HepG2 (cell line): ENCODE measurements around the gene SPDYE16. TPM values are rescaled to one million over a fixed set of nuclear protein-coding genes. Genes with fewer than 3 reads are reported as not detected.

ENCODE experiments used
- ARNTL ChIP-seq: sonication (generic); formaldehyde crosslinking; IDR thresholded peaks from 2 replicates; pipeline ENCODE4 v1.4.0; 2020; ENCODE audit warnings: mild to moderate bottlenecking, missing genetic modification reagents
- BORCS8-MEF2B ChIP-seq: sonication (generic); formaldehyde crosslinking; IDR thresholded peaks from 2 replicates; pipeline ENCODE4 v1.8.0; 2022; ENCODE audit warnings: mild to moderate bottlenecking, missing genetic modification reagents
- DRAP1 ChIP-seq: IDR thresholded peaks from 2 replicates; pipeline ENCODE4 v1.6.1; 2016; ENCODE audit warnings: missing genetic modification reagents, missing compliant biosample characterization
- EEA1 ChIP-seq: sonication (generic); formaldehyde crosslinking; IDR thresholded peaks from 2 replicates; pipeline ENCODE4 v1.5.1; 2020; ENCODE audit warnings: mild to moderate bottlenecking, missing genetic modification reagents, borderline replicate concordance
- ESRRA ChIP-seq: sonication (generic); formaldehyde crosslinking; IDR thresholded peaks from 2 replicates; pipeline ENCODE4 v1.5.1; 2020; ENCODE audit warnings: mild to moderate bottlenecking, low read depth, missing genetic modification reagents
- GATAD1 ChIP-seq: IDR thresholded peaks from 2 replicates; pipeline ENCODE4 v1.6.1; 2016; ENCODE audit warnings: missing genetic modification reagents, missing compliant biosample characterization
- KLF15 ChIP-seq: sonication (generic); formaldehyde crosslinking; IDR thresholded peaks from 2 replicates; pipeline ENCODE4 v1.8.1; 2023; ENCODE audit warnings: borderline replicate concordance, mild to moderate bottlenecking, inconsistent platforms, missing genetic modification reagents, mixed read lengths
- KLF9 ChIP-seq: IDR thresholded peaks from 2 replicates; pipeline ENCODE4 v1.6.1; 2016; ENCODE audit warnings: low read depth
- KMT2B ChIP-seq: IDR thresholded peaks from 2 replicates; pipeline ENCODE4 v1.6.1; 2016; ENCODE audit warnings: missing genetic modification reagents, missing compliant biosample characterization
- MED1 ChIP-seq: sonication (generic); formaldehyde crosslinking; IDR thresholded peaks from 2 replicates; pipeline ENCODE4 v1.4.0; 2020; ENCODE audit warnings: missing genetic modification reagents
- MEIS1 ChIP-seq: sonication (generic); formaldehyde crosslinking; IDR thresholded peaks from 2 replicates; pipeline ENCODE4 v1.9.0; 2021; ENCODE audit warnings: mild to moderate bottlenecking, missing genetic modification reagents, moderate library complexity, borderline replicate concordance
- MEIS2 ChIP-seq: sonication (generic); formaldehyde crosslinking; IDR thresholded peaks from 2 replicates; pipeline ENCODE4 v1.9.0; 2021; ENCODE audit warnings: mild to moderate bottlenecking, missing genetic modification reagents
- NR2C2 ChIP-seq: sonication (generic); formaldehyde crosslinking; IDR thresholded peaks from 2 replicates; pipeline ENCODE4 v1.4.0; 2020; ENCODE audit warnings: missing genetic modification reagents, mild to moderate bottlenecking, moderate library complexity, borderline replicate concordance
- PHF21A ChIP-seq: sonication (generic); formaldehyde crosslinking; IDR thresholded peaks from 2 replicates; pipeline ENCODE4 v1.5.0; 2020; ENCODE audit warnings: mild to moderate bottlenecking, missing genetic modification reagents
- POGZ ChIP-seq: sonication (generic); formaldehyde crosslinking; IDR thresholded peaks from 2 replicates; pipeline ENCODE4 v1.4.0; 2020; ENCODE audit warnings: mild to moderate bottlenecking, missing genetic modification reagents
- RELA ChIP-seq: sonication (generic); formaldehyde crosslinking; IDR thresholded peaks from 2 replicates; pipeline ENCODE4 v1.4.0; 2020; ENCODE audit warnings: missing genetic modification reagents
- TOPORS ChIP-seq: sonication (generic); formaldehyde crosslinking; IDR thresholded peaks from 2 replicates; pipeline ENCODE4 v1.8.0; 2023; ENCODE audit warnings: mild to moderate bottlenecking, missing genetic modification reagents
- TSC22D2 ChIP-seq: sonication (generic); formaldehyde crosslinking; IDR thresholded peaks from 2 replicates; pipeline ENCODE4 v1.5.1; 2020; ENCODE audit warnings: missing genetic modification reagents, mild to moderate bottlenecking, borderline replicate concordance
- ZNF124 ChIP-seq: sonication (generic); formaldehyde crosslinking; IDR thresholded peaks from 2 replicates; pipeline ENCODE4 v1.4.0; 2020; ENCODE audit warnings: missing genetic modification reagents
- ZNF556 ChIP-seq: sonication (generic); formaldehyde crosslinking; IDR thresholded peaks from 2 replicates; pipeline ENCODE4 v1.4.0; 2020; ENCODE audit warnings: mild to moderate bottlenecking, missing genetic modification reagents, borderline replicate concordance
- ZNF572 ChIP-seq: sonication (generic); formaldehyde crosslinking; IDR thresholded peaks from 2 replicates; pipeline ENCODE4 v1.5.1; 2020; ENCODE audit warnings: mild to moderate bottlenecking, missing genetic modification reagents
- ZNF652 ChIP-seq: IDR thresholded peaks from 2 replicates; pipeline ENCODE4 v1.6.1; 2016; ENCODE audit warnings: low read depth, borderline replicate concordance
- ZNF704 ChIP-seq: sonication (generic); formaldehyde crosslinking; IDR thresholded peaks from 2 replicates; pipeline ENCODE4 v1.8.1; 2023; ENCODE audit warnings: mild to moderate bottlenecking, inconsistent platforms, moderate library complexity, missing genetic modification reagents, borderline replicate concordance
- ZSCAN20 ChIP-seq: sonication (generic); formaldehyde crosslinking; IDR thresholded peaks from 2 replicates; pipeline ENCODE4 v1.4.0; 2020; ENCODE audit warnings: missing genetic modification reagents, mild to moderate bottlenecking, borderline replicate concordance
- polyA plus RNA-seq, 8 experiments: library from polyadenylated mRNA; depleted of rRNA in 3 of 8; stranded (reverse) in 7 of 8; unstranded in 1 of 8; fragments of >200 nt; fragmentation: Illumina TruSeq in 4 of 8; extraction: Trizol in 4 of 8; gene quantifications; 2 replicates each; pipeline versions ENCODE4 v1.2.1 to v1.2.3, GENCODE V29; 2011 to 2016; ENCODE audit warnings: low read depth in 4 of 8, missing spikeins in 1 of 8, mixed read lengths in 1 of 8; ENCODE audit not compliant: insufficient read depth in 1 of 8
- total RNA-seq, 5 experiments: library from RNA; depleted of rRNA; stranded (reverse); fragments of >200 nt; fragmentation: Illumina TruSeq; extraction: Trizol; gene quantifications; 2 replicates each; pipeline ENCODE4 v1.2.3, GENCODE V29; 2016; ENCODE audit warnings: low read depth in 1 of 5
- TF ChIP-seq, protein P1 (sequence below): IDR thresholded peaks from 2 replicates; pipeline ENCODE4 v1.6.1; 2016; ENCODE audit warnings: low read depth, borderline replicate concordance
- TF ChIP-seq, protein P2 (sequence below): sonication (generic); formaldehyde crosslinking; IDR thresholded peaks from 2 replicates; pipeline ENCODE4 v1.5.1; 2020; ENCODE audit warnings: missing genetic modification reagents, mild to moderate bottlenecking, borderline replicate concordance

Gene SPDYE16
- total and polyA plus RNA-seq, 2 of the 13 experiments (the other 11 are each of a cell fraction or from before 2014, with no cell fraction given): 0.11 TPM; not detected in 1

DNA sequence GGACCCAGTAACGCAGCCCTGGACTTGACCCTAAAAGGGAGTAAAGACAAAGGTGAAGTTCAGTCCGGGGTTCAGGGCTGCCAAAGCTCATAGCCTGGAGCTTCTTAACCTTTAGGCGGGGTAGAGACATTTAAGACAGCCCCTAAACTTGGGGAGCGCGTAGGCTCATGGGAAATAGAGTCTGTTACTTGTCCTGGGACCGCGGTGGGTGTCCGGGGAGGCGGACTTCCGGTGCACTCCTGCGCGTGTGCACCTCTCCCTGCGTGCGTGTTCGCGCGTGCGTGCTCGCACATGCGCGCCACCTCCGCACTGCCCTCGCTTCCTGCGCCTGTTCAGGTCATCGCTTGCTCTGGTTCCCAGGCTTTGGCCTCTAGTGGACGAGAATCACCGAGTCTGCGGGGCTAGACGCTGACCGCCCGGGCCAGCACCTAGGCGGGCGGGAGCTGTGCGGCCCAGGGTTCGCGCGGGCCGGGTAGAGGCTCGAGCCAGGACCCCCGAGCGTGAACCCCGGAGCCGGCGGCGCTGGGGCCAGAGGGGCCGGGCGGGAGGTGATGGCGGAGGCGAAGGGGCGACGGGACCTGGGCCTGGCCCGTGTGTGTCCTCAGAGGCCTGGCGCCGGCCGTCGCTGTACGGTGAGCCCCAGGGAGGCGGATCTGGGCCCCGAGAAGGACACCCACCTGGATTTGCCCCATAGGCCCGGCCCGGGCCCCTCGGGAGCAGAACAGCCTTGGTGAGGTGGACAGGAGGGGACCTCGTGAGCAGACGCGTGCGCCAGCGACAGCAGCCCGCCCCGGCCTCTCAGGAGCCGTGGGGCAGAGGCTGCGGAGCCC is 6.1 kb upstream of the SPDYE16 start (continued):
- TF ChIP-seq, protein P1, sequence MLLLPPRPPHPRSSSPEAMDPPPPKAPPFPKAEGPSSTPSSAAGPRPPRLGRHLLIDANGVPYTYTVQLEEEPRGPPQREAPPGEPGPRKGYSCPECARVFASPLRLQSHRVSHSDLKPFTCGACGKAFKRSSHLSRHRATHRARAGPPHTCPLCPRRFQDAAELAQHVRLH: peak; percentile 56; the same call in 1 of the 2 replicates
- peak; percentile 16; the same call in 1 of the 2 replicates for TF ChIP-seq KLF9 (CRISPR knock-in tag)
- TF ChIP-seq ZNF572 (CRISPR knock-in tag): 0 out of 2 replicates have a peak, but pooled peaks have one; percentile 13
- peak; percentile 72 for TF ChIP-seq DRAP1 (CRISPR knock-in tag)
- peak; percentile 78 for TF ChIP-seq GATAD1 (CRISPR knock-in tag)
- TF ChIP-seq ZNF556 (CRISPR knock-in tag): peak; percentile 76
- peak; percentile 53; the same call in 1 of the 2 replicates for TF ChIP-seq ESRRA
- TF ChIP-seq POGZ (CRISPR knock-in tag): peak; percentile 54
- TF ChIP-seq, protein P2, sequence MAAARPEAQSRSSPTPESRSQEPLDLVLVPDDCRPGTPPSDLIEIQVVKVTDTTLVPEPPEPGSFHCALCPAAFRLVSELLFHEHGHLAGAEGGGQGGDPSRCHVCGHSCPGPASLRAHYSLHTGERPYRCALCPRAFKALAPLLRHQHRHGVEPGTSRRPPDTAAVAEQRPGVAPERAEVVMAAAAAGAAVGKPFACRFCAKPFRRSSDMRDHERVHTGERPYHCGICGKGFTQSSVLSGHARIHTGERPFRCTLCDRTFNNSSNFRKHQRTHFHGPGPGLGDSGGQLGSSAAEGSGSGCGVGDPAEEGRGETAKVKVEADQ (CRISPR knock-in tag): peak; percentile 55
- TF ChIP-seq BORCS8-MEF2B (CRISPR knock-in tag): peak; percentile 78; the same call in 1 of the 2 replicates
- peak; percentile 86 for TF ChIP-seq NR2C2 (CRISPR knock-in tag)
- TF ChIP-seq KLF15: 0 out of 2 replicates have a peak, but pooled peaks have one; percentile 49
- peak; percentile 80; the same call in 1 of the 2 replicates for TF ChIP-seq TSC22D2 (CRISPR knock-in tag)
- TF ChIP-seq MEIS1: peak; percentile 59; the same call in 1 of the 2 replicates
- TF ChIP-seq PHF21A (CRISPR knock-in tag): peak; percentile 82
- TF ChIP-seq ZNF704 (CRISPR knock-in tag): peak; percentile 86; the same call in 1 of the 2 replicates
- peak; percentile 86; the same call in 1 of the 2 replicates for TF ChIP-seq EEA1
- TF ChIP-seq MED1 (CRISPR knock-in tag): peak; percentile 38; the same call in 1 of the 2 replicates
- peak; percentile 44; the same call in 1 of the 2 replicates for TF ChIP-seq MEIS2 (CRISPR knock-in tag)
- 0 out of 2 replicates have a peak, but pooled peaks have one; percentile 25 for TF ChIP-seq ARNTL (CRISPR knock-in tag)
- peak; percentile 88 for TF ChIP-seq ZNF652 (CRISPR knock-in tag)
- TF ChIP-seq ZSCAN20: peak; percentile 13; the same call in 1 of the 2 replicates
- 0 out of 2 replicates have a peak, but pooled peaks have one; percentile 46 for TF ChIP-seq ZNF124 (CRISPR knock-in tag)
- TF ChIP-seq KMT2B: peak; percentile 73
- peak; percentile 85; the same call in 1 of the 2 replicates for TF ChIP-seq TOPORS (CRISPR knock-in tag)
- 0 out of 2 replicates have a peak, but pooled peaks have one; percentile 40 for TF ChIP-seq RELA (CRISPR knock-in tag)
